ENCODE data around the gene RASSF8. TPM values are rescaled to one million over a fixed set of nuclear protein-coding genes. Genes with fewer than 3 reads are reported as not detected.

Gene RASSF8
- total and polyA plus RNA-seq, 9 of the 15 experiments (the other 6 are each of a cell fraction or from before 2014, with no cell fraction given), result 0.01 to 0.36 (median 0.12) TPM; not detected in 1

DNA sequence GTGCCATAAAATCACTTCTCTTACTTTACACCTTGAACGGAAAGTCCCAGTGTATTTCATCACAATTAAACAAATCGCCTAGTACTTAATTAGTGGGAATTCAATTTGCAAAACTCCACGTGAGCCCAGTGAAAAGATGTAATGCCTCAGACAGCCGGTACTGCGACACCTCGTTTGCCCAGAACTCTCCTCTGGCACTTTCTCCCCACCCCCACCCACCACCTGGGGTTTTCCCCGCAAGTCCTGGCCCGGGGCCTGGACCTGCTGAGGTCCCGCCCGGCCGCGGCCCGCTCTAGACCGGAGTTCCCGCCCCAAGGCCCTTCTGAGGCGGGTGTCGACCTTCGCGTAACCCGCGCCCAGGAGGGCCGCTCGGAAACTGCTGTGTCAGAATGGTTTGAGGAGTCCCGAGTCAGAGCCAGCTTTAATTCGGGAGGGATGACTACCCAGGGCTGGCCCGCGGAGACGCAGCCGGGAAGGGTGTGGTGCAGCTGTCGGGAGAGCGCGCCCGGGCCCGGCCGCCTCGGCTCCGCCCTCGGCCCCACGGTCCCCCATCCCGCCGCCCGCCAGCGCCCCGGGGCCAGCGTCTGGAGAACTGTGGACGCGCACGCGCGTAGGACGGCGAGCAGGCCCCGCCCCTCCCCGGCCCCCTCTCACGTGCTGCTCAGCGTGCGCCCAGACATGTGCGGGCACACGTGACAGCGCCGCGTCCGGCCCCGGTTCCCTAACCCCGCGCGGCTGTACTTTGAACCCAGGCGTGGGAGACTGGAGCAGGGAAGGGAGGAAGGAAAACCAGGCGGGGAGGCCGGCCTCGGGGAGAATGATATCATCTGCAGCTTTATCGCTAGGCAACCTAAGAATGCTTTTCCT, 155.6 kb downstream of the RASSF8 start (continued):
- TF ChIP-seq, protein P1, sequence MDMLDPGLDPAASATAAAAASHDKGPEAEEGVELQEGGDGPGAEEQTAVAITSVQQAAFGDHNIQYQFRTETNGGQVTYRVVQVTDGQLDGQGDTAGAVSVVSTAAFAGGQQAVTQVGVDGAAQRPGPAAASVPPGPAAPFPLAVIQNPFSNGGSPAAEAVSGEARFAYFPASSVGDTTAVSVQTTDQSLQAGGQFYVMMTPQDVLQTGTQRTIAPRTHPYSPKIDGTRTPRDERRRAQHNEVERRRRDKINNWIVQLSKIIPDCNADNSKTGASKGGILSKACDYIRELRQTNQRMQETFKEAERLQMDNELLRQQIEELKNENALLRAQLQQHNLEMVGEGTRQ (CRISPR knock-in tag; IDR thresholded peaks at IDR 0.05), result peak; percentile 93
- TF ChIP-seq, protein P2, sequence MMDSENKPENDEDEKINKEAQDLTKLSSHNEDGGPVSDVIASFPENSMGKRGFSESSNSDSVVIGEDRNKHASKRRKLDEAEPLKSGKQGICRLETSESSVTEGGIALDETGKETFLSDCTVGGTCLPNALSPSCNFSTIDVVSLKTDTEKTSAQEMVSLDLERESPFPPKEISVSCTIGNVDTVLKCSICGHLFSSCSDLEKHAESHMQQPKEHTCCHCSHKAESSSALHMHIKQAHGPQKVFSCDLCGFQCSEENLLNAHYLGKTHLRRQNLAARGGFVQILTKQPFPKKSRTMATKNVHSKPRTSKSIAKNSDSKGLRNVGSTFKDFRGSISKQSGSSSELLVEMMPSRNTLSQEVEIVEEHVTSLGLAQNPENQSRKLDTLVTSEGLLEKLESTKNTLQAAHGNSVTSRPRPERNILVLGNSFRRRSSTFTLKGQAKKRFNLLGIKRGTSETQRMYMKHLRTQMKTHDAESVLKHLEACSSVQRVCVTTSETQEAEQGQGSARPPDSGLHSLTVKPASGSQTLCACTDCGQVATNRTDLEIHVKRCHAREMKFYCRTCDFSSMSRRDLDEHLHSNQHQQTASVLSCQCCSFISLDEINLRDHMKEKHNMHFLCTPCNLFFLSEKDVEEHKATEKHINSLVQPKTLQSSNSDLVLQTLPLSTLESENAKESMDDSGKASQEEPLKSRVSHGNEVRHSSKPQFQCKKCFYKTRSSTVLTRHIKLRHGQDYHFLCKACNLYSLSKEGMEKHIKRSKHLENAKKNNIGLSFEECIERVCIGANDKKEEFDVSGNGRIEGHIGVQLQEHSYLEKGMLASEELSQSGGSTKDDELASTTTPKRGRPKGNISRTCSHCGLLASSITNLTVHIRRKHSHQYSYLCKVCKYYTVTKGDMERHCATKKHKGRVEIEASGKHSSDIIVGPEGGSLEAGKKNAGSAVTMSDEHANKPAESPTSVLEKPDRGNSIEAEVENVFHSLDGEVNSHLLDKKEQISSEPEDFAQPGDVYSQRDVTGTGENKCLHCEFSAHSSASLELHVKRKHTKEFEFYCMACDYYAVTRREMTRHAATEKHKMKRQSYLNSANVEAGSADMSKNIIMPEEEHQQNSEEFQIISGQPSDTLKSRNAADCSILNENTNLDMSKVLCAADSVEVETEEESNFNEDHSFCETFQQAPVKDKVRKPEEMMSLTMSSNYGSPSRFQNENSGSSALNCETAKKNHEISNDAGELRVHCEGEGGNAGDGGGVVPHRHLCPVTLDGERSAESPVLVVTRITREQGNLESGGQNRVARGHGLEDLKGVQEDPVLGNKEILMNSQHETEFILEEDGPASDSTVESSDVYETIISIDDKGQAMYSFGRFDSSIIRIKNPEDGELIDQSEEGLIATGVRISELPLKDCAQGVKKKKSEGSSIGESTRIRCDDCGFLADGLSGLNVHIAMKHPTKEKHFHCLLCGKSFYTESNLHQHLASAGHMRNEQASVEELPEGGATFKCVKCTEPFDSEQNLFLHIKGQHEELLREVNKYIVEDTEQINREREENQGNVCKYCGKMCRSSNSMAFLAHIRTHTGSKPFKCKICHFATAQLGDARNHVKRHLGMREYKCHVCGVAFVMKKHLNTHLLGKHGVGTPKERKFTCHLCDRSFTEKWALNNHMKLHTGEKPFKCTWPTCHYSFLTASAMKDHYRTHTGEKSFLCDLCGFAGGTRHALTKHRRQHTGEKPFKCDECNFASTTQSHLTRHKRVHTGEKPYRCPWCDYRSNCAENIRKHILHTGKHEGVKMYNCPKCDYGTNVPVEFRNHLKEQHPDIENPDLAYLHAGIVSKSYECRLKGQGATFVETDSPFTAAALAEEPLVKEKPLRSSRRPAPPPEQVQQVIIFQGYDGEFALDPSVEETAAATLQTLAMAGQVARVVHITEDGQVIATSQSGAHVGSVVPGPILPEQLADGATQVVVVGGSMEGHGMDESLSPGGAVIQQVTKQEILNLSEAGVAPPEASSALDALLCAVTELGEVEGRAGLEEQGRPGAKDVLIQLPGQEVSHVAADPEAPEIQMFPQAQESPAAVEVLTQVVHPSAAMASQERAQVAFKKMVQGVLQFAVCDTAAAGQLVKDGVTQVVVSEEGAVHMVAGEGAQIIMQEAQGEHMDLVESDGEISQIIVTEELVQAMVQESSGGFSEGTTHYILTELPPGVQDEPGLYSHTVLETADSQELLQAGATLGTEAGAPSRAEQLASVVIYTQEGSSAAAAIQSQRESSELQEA (IDR thresholded peaks at IDR 0.05; ENCODE audit: low read depth), result no peak
- TF ChIP-seq NR2C2 (CRISPR knock-in tag; IDR thresholded peaks at IDR 0.05) (no peak), NR2C2 (tag; IDR thresholded peaks at IDR 0.05) (peak; percentile 87), CLOCK (CRISPR knock-in tag; IDR thresholded peaks at IDR 0.05; ENCODE audit: borderline replicate concordance) (peak; percentile 100), NELFE (IDR thresholded peaks at IDR 0.05; ENCODE audit: insufficient read depth, insufficient read length) (no peak), YY1 (IDR thresholded peaks at IDR 0.05; ENCODE audit: borderline replicate concordance in 1 of 3, control insufficient read depth in 1 of 3, extremely low read depth in 1 of 3, insufficient read depth in 3 of 3, insufficient read length in 1 of 3, insufficient replicate concordance in 2 of 3, low read depth in 1 of 3, low read length in 2 of 3) (peak in 1 of 3 experiments; percentile 23), ATF6 (CRISPR knock-in tag; IDR thresholded peaks at IDR 0.05) (no peak)
- TF ChIP-seq, protein P3, sequence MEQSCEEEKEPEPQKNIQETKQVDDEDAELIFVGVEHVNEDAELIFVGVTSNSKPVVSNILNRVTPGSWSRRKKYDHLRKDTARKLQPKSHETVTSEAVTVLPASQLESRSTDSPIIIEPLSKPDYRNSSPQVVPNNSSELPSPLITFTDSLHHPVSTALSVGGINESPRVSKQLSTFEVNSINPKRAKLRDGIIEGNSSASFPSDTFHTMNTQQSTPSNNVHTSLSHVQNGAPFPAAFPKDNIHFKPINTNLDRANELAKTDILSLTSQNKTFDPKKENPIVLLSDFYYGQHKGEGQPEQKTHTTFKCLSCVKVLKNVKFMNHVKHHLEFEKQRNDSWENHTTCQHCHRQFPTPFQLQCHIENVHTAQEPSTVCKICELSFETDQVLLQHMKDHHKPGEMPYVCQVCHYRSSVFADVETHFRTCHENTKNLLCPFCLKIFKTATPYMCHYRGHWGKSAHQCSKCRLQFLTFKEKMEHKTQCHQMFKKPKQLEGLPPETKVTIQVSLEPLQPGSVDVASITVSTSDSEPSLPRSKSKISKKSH (CRISPR knock-in tag; IDR thresholded peaks at IDR 0.05), result no peak
